D721Med (cell line): Measurements from ENCODE around the gene COL9A3.

Experiments used
- DNase-seq: peaks from one replicate; pipeline ENCODE4 v3.0.0; 2011; ENCODE audit warnings: low spot score; ENCODE audit not compliant: insufficient read length
- FAIRE-seq: peaks from 2 replicates; lab custom pipeline; 2011; peaks lifted over from hg19 to GRCh38; lab: Jason Lieb, UNC
- TF ChIP-seq, protein P1 (sequence below): IDR thresholded peaks from 2 replicates; pipeline ENCODE4 v1.5.1; 2012; ENCODE audit warnings: mild to moderate bottlenecking, control low read depth; ENCODE audit not compliant: insufficient read depth; ENCODE audit errors: missing control alignments

The COL9A3 gene

GRCh38 chr20:62792182-62792939 is 24.5 kb upstream of the COL9A3 start:
- no peak for FAIRE-seq
- TF ChIP-seq, protein P1, sequence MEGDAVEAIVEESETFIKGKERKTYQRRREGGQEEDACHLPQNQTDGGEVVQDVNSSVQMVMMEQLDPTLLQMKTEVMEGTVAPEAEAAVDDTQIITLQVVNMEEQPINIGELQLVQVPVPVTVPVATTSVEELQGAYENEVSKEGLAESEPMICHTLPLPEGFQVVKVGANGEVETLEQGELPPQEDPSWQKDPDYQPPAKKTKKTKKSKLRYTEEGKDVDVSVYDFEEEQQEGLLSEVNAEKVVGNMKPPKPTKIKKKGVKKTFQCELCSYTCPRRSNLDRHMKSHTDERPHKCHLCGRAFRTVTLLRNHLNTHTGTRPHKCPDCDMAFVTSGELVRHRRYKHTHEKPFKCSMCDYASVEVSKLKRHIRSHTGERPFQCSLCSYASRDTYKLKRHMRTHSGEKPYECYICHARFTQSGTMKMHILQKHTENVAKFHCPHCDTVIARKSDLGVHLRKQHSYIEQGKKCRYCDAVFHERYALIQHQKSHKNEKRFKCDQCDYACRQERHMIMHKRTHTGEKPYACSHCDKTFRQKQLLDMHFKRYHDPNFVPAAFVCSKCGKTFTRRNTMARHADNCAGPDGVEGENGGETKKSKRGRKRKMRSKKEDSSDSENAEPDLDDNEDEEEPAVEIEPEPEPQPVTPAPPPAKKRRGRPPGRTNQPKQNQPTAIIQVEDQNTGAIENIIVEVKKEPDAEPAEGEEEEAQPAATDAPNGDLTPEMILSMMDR = no peak
- no peak for DNase-seq

- FAIRE-seq (no peak), DNase-seq (no peak)
- TF ChIP-seq, protein P1 = no peak
Measured at GRCh38 chr20:62792940-62793756, 23.7 kb upstream of the COL9A3 start.

GRCh38 chr20:62793757-62794006 is 23.2 kb upstream of the COL9A3 start:
- FAIRE-seq (no peak), DNase-seq (no peak)
- TF ChIP-seq, protein P1 = no peak

GRCh38 chr20:62794007-62794724 is 22.7 kb upstream of the COL9A3 start:
- TF ChIP-seq, protein P1 = no peak
- FAIRE-seq (no peak), DNase-seq (peak; percentile 83)

GRCh38 chr20:62795023-62795761 is 21.7 kb upstream of the COL9A3 start:
- no peak for FAIRE-seq
- TF ChIP-seq, protein P1 = no peak
- no peak for DNase-seq

DNA sequence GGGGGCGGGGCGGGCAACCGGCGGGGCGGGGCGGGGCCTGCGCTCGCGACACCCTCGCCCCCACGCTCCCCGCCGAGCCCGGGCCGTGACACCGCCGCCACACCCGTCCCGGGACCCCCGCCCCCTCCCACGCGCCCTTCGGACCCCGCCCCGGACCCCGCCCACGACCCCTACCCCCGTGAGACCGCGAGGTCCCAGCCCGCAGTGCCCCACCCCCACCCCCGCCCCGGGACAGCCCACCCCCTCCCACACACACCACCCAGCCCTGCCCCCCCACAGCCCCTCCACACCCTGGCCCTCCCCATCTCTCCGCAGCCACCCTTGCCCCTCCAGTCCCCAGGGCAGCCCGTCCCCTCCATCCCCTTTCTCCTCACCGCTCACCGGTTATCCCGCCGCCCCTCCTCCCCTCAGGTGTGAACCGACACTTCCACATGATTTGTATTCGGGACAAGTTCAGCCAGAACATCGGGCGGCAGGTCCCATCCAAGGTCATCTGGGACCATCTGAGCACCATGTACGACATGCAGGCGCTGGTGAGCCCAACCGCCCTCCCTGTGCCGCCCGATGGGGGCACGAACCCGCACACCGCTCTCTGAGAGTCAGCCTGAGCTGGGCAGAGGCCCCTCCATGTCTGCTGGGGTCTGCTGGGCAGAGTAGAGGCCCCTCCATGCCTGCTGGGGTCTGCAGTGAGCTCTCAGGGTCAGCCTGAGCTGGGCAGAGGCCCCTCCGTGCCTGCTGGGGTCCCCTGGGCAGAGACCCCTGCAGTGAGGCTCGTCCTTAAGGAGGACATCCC is 20.0 kb upstream of the COL9A3 start:
- TF ChIP-seq, protein P1 = no peak
- FAIRE-seq (no peak), DNase-seq (no peak)
